AG04449 (cell line): ENCODE data around the gene LIG1.

Experiments
- CTCF ChIA-PET: fragments of 350-600 bp; formaldehyde crosslinking; extraction: SDS; loops from one replicate; lab custom pipeline; 2021; ENCODE audit warnings: antibody characterized with exemption; lab: Yijun Ruan, JAX
- POLR2A ChIA-PET: fragments of 400-600, 350-600 bp; formaldehyde crosslinking; extraction: SDS; loops from one replicate; lab custom pipeline; 2020; ENCODE audit warnings: antibody characterized with exemption, inconsistent platforms; lab: Yijun Ruan, JAX
- DNase-seq: peaks from one replicate; pipeline ENCODE4 v3.0.0-alpha.2; 2010; ENCODE audit warnings: low read depth, low spot score
- H3K4me3 ChIP-seq: 2 replicates; pipeline ENCODE4 v1.5.1; 2011; ENCODE audit warnings: low read depth, mild to moderate bottlenecking, control low read depth, low read length
- CTCF ChIP-seq: IDR thresholded peaks from one replicate; pipeline ENCODE4 v1.5.1; 2011; ENCODE audit warnings: mild to moderate bottlenecking, moderate library complexity, low read length, control low read depth, inconsistent platforms; ENCODE audit not compliant: insufficient read depth; ENCODE audit errors: missing control alignments

The LIG1 gene

GRCh38 chr19:48206397-48207093 is 36.4 kb upstream of the LIG1 start:
- no peak for DNase-seq
- ChIA-PET POLR2A (no interaction called here), CTCF (no interaction called here)
- TF ChIP-seq CTCF, result no peak
- H3K4me3 ChIP-seq, result no peak overlapping the region

- DNase-seq, result peak; percentile 56
- no peak for TF ChIP-seq CTCF
- CTCF ChIA-PET, result interaction anchor here (0.8 to 4.1 kb wide), 9 partner anchors 10 to 241 kb away, joined by 3 to 44 read pairs (median 13); no protein-coding TSS in a partner anchor
- POLR2A ChIA-PET, result interaction anchor here (0.5 to 1.2 kb wide), 10 partner anchors 12 to 434 kb away, joined by 3 to 6 read pairs (median 4); partner anchors contain the start of genes CARD8, EMP3, PLA2G4C and SYNGR4
- H3K4me3 ChIP-seq, result peak overlapping the region; percentile 91
Measured at GRCh38 chr19:48203794-48204628, 33.9 kb upstream of the LIG1 start.

GRCh38 chr19:48203222-48203793 is 33.2 kb upstream of the LIG1 start:
- ChIA-PET CTCF (interaction anchor here (0.9 to 4.1 kb wide), 9 partner anchors 9 to 241 kb away, joined by 3 to 44 read pairs (median 13); no protein-coding TSS in a partner anchor), POLR2A (interaction anchor here (0.7 to 1.2 kb wide), 8 partner anchors 9 to 242 kb away, joined by 3 to 6 read pairs (median 3); partner anchors contain the start of genes EMP3, PLA2G4C, SYNGR4 and TMEM143)
- DNase-seq, result no peak
- peak overlapping the region; percentile 91 for H3K4me3 ChIP-seq
- no peak for TF ChIP-seq CTCF

- ChIA-PET CTCF (interaction anchor here (1.1 kb wide), 1 partner anchor 12 kb away, joined by 3 read pairs; no protein-coding TSS in a partner anchor), POLR2A (no interaction called here)
- no peak overlapping the region for H3K4me3 ChIP-seq
- no peak for DNase-seq
- no peak for TF ChIP-seq CTCF
Measured at GRCh38 chr19:48196933-48197665, 27.0 kb upstream of the LIG1 start.

- TF ChIP-seq CTCF, result no peak
- CTCF ChIA-PET, result interaction anchor here (1.1 kb wide), 1 partner anchor 11 kb away, joined by 3 read pairs; no protein-coding TSS in a partner anchor
- POLR2A ChIA-PET, result no interaction called here
- DNase-seq, result no peak
- H3K4me3 ChIP-seq, result no peak overlapping the region
Measured at GRCh38 chr19:48196321-48196763, 26.2 kb upstream of the LIG1 start.
